GM12873 (cell line): ENCODE measurements around the gene OR10AD1.

ENCODE experiments used
- CTCF ChIP-seq: IDR thresholded peaks from 2 replicates; pipeline ENCODE4 v1.5.1; 2012; ENCODE audit warnings: low read depth, mild to moderate bottlenecking, moderate library complexity, low read length, control low read depth; ENCODE audit not compliant: insufficient read depth; ENCODE audit errors: missing control alignments

Gene OR10AD1

GRCh38 chr12:48216785-48217184 lies 13.7 kb upstream of the OR10AD1 start:
- TF ChIP-seq CTCF, result no peak

- no peak for TF ChIP-seq CTCF
Observed at GRCh38 chr12:48202766-48203165, 326 bp downstream of the OR10AD1 start.

- TF ChIP-seq CTCF, result no peak
Observed at GRCh38 chr12:48201516-48201915, 1.6 kb downstream of the OR10AD1 start.

- TF ChIP-seq CTCF, result no peak
Observed at GRCh38 chr12:48201091-48201490, 2.0 kb downstream of the OR10AD1 start.

- no peak for TF ChIP-seq CTCF
Observed at GRCh38 chr12:48199774-48200221, 3.3 kb downstream of the OR10AD1 start.

GRCh38 chr12:48198985-48199384 lies 4.1 kb downstream of the OR10AD1 start:
- no peak for TF ChIP-seq CTCF

- TF ChIP-seq CTCF, result no peak
Observed at GRCh38 chr12:48198672-48198971, 4.5 kb downstream of the OR10AD1 start.
